22Rv1 (cell line): ENCODE data around the gene PLXDC2.

Source experiments
- CTCF ChIP-seq: fragments of 450-650 bp; IDR thresholded peaks from 2 replicates; pipeline ENCODE4 v1.5.1; 2017; ENCODE audit warnings: mild to moderate bottlenecking
- ZFX ChIP-seq: fragments of 450-650 bp; IDR thresholded peaks from 2 replicates; pipeline ENCODE4 v1.6.1; 2017; ENCODE audit warnings: antibody characterized with exemption, borderline replicate concordance

GRCh38 chr10:20234579-20234978 is 418.3 kb downstream of the PLXDC2 start:
- TF ChIP-seq CTCF (no peak), ZFX (no peak)
